Mammary epithelial cell (primary cell): ENCODE data around the gene LDHAL6B.

Experiments
- EZH2 ChIP-seq: IDR thresholded peaks from 2 replicates; pipeline ENCODE4 v1.6.1; 2012; ENCODE audit warnings: low read length, inconsistent platforms, borderline replicate concordance
- TF ChIP-seq, protein P1 (sequence below), 2 donors: IDR thresholded peaks in 1 of 2; conservative IDR thresholded peaks in 1 of 2; 2 replicates each; pipeline ENCODE4 v1.5.1; 2011 to 2012; ENCODE audit warnings: inconsistent platforms in 2 of 2, low read length in 2 of 2, mild to moderate bottlenecking in 2 of 2, control low read depth in 1 of 2, low read depth in 1 of 2; ENCODE audit not compliant: insufficient read depth in 1 of 2; ENCODE audit errors: extremely low read depth in 1 of 2

DNA sequence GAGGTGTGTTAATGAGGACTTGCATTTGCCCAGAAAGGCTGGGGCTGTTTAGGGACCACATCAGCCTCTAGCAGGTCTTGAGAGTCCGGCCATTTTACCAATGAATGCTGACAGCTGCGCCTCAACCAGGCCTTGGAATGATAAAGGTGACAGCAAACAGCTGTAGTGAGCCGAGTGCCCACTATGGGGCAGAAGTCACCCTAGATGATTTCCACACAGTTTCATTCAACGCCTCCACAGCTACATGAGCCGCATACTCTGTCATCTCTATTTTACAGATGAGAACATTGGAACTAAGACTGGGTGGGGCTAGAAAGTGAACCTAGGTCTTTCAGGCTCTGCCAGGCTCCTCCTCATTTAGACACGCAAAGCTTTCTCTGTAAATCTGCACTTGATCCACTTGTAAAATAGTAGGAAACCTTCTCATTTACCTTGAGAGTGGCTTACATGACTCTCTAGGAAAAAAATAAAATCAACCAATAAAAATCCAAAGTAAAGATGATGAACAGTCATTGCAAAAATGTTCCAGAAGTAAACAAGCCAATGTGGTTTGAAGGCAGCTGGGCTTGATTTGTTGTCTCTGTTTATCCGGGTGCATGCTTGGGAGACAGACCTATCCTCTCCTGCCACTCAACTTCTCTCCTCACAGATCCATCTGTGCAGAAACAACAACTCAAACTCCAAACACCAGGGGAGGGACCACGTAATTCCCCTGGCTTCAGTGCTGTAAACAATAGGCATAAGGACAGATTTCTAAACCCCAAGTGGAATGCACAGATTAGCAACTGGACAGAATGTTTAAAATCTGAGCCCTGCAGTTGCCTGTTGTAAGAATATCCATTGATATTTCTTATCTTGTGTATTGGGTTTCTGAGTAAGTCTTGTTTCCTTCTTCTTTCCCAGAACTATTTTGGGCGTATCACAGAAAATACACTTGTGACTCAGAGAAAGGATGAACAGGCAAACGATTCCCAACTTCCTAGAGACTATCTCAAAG lies 31.5 kb upstream of the LDHAL6B start:
- TF ChIP-seq, protein P1, sequence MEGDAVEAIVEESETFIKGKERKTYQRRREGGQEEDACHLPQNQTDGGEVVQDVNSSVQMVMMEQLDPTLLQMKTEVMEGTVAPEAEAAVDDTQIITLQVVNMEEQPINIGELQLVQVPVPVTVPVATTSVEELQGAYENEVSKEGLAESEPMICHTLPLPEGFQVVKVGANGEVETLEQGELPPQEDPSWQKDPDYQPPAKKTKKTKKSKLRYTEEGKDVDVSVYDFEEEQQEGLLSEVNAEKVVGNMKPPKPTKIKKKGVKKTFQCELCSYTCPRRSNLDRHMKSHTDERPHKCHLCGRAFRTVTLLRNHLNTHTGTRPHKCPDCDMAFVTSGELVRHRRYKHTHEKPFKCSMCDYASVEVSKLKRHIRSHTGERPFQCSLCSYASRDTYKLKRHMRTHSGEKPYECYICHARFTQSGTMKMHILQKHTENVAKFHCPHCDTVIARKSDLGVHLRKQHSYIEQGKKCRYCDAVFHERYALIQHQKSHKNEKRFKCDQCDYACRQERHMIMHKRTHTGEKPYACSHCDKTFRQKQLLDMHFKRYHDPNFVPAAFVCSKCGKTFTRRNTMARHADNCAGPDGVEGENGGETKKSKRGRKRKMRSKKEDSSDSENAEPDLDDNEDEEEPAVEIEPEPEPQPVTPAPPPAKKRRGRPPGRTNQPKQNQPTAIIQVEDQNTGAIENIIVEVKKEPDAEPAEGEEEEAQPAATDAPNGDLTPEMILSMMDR (conservative IDR thresholded peaks at IDR 0.05 in 1 of 2, IDR thresholded peaks at IDR 0.05 in 1 of 2; ENCODE audit: extremely low read depth in 1 of 2, insufficient read depth in 1 of 2, low read depth in 1 of 2, low read length in 2 of 2) = peak; percentile 26 to 34
- TF ChIP-seq EZH2 = no peak
